GM19395 (cell line): Measurements from ENCODE around the gene CYB5A.
A peak's percentile ranks its signal among the peaks of the same experiment; 100 is the strongest.

Experiments
- ATAC-seq: cut with Tn5 transposase; IDR thresholded peaks from one replicate; pipeline ENCODE4 v1.9.1; 2021; ENCODE audit warnings: mild to moderate bottlenecking, moderate library complexity; ENCODE audit not compliant: unreplicated experiment

Gene CYB5A

DNA sequence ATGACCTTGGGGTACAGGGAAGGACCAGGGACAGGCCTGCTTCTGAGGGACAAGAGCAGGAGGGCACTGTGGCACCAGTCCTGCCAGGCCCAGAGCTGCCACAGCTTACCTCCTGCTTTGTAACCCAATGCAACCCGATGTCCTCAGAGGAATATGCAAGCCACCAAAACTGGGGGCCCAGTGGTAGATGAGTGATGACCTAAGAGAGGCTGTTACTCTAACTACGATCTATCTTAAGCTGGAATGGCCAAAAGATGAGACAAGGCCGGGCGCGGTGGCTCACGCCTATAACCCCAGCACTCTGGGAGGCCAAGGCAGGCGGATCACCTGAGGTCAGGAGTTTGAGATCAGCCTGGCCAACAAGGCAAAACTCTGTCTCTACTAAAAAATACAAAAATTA, 12.8 kb downstream of the CYB5A start:
- ATAC-seq, result no peak

DNA sequence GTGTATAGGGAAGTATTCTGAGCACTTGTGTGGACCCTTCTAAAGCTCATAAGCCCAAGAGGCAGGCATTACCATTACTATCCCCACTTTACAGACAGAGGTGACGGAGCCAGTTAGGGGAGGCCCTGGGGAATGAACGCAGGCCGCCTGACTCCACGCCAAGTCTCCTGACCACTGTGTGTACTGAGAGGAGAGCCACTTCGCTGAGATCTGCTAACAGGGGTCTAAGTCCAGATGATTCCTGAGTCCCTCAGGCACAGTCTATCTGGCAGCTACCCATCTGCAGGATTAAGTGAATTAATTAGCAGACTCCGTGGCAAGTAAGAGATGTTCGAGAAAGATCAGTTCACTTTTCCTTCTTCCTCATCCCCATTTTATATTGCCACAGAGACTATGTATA, 13.7 kb downstream of the CYB5A start:
- no peak for ATAC-seq

DNA sequence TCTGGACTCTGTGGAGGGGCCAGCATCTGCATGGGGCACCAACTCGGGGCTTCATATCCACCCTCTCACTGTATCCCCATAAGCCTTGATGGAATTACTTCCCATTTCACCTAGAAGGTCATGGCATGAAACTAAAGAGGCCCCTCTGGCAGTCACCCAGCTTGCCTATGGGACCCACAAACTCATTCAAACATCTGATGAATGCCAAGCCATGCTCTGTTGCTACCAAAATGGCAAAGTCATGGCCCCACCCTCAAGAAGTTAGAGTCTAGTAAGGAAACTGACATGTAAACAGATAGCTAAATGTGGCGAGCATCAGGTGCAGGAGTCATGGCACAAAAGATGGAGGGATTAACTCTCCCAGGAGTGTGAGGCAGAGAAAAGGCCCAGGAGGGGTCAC, 14.5 kb downstream of the CYB5A start:
- ATAC-seq, result no peak

DNA sequence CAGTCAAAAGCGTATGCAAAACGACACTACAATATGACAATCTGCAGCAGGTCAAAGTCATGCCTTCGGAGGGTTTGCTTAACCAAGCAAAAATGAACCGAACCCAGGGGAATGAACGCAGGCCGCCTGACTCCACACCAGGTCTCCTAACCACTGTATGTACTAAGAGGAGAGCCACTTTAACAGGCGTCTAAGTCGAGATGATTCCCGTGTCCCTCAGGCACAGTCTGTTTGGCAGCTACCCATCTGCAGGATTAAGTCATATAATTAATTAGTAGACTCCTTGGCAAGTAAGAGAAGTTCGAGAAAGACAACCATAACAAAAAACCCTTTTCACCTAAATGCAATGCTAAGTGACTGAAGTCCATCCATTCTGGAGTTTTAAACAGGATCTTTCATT, 15.2 kb downstream of the CYB5A start:
- ATAC-seq, result no peak

DNA sequence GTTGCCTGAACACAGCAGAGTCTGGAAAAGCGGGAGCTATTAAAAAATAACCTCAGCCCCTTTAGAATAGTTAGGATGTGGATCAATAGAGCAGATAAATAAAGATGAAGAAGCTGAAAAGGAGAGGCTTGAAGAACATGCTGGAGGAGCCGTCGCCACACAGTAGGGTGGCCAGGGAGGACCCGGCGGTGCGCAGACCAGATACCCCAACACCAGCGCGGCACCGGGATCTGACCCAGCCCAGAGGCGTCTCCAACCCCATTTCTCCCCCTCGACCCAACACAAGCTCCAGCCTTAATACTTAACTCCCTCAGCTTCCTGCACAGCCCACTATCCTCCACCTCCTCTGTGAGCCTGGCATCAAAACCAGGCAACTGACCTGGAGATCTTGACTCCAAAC, 16.0 kb downstream of the CYB5A start:
- no peak for ATAC-seq

DNA sequence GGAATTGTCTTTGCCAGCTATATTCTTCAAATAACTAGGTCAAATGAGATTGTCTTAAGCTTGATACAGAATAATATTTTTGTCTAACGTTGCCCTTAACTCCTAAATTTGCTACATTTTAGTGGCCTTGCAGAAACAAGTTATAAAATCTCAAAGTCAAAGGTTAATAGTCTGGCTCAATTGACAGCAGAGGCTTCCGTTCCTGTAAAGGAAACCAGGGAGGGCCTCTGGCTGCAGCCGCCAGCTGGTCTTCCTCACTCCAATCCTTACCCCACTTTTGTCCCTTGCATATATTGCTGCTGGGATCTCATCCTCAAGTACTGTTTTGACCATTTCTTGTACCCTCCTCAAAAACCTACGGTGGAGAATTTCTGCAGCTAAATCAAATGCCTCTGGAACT, 17.1 kb downstream of the CYB5A start:
- ATAC-seq, result no peak

DNA sequence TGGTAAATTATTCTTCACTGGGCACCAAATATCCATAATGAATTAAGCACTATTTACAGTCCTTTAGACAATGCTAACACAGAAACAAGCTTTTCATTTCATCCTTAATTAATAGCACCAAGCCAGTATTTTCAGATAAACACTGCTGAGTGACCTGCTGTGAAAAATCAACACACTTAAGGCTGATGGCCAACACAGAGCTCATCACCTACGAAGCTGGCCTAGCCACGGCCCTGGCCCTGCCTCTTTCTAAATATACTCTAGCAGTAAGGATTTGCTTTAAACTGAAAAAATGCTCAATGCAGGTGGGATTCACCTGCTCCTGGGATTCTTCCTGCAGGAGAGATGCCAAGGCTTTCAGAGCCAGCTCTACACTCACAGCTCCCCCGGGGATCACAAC, 18.4 kb downstream of the CYB5A start:
- ATAC-seq, result no peak

DNA sequence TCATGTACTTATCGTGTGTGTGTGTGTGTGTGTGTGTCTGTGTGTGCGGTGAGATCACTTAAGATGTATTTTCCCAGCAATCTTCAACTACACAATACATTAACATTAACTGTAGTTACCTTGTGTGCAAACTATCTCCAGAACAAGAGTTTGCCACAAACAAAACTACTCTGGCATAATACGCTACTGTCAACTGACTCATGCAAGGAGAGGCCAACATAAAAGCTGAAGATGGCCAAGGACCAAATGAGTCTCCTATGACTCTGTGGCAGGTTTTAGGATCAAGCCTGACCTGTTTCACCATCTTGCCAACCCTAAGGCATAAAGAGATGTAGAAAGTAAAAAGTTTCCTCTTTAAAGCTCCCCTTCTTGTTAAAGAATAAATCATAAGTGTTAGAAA, 20.1 kb downstream of the CYB5A start:
- no peak for ATAC-seq

DNA sequence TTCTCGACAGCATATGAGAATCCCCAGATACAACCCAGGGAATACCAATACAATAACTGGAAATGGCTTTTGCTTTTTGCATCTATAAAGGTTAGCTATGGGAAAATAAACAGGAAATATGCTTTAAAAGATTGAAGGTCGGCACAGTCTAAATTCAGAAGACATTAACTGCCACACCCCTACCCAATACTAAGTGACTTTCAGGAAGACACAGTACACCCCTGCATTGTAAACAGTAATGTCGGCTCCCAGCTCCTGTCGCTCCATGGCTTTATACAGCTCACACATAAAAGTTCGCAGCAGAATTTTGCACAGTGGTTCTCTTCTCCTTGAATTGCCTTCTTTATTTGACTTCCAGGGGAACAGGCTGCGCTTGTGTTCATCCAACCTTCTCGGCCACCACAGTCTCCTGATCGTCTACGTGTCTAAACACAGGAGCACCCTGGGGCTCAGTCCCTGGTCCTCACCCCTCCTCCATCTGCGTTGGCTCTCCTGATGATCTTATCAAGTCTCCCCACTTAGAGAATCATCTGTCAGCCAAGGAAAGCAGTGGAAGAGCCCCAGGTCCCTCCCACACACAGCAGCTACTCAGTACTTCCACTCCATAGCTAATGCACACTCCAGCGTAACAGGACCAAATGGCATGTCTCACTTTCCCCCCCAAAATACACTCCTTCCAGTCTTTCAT, 22.7 kb downstream of the CYB5A start:
- no peak for ATAC-seq

DNA sequence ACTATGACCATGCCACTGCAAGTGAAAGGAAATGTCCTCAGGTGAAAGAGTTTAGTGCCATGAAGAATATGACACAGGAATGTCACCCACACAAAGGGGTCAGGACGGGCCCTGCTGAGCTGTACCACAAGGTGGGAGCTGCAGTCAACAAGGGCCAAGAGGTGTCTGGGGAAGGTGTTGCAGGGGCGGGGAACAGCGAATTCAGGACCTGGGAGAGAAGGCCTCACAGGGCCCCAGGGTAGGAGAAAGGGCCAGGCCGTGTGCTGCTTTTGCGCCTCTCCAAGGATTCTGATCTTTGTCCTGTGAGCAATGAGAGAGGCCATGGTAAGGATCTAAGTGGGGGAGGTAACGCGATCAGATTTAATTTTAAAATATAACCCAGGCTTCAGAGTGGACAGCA, 23.6 kb downstream of the CYB5A start:
- no peak for ATAC-seq

DNA sequence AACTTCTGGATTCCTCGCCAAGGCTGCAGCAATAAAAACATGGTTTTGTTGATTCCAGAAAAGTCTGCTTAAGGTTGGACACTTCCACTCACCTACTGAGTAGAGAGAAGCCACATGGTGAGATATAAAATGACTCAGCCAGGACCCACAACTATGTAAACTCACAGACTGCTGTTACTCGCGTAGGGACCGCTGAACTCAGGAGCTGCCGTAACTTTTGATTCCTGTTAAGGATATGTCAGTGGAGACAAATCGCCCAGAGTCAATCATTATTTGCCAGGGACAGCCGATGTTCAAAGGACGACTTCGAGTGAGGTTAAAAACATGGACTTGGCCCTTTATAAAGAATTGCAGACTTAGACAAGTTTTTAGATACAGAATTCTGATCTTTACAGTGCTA, 25.6 kb downstream of the CYB5A start:
- ATAC-seq, result no peak

DNA sequence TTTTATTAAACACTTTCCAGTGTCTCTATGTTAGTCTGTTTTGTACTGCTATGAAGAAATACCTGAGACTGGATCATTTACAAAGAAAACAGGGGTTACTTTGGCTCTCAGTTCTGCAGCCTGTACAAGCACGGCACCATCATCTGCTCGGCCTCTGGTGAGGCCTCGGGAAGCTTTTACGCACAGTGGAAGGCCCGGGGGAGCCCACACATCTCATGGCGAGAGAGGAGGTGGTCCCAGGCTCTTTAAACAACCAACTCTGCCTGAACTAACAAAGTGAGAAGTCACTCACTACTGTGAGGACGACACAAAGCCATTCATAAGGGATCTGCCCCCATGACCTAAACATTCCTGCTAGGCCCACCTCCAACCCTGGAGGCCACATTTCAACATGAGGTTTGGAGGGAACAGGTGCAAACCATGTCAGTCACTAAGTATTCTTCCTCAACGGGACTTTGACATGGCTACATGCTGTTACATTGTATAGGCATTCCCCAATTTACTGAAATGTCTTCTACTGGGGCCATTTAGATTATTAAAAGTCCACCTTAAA, 26.1 kb downstream of the CYB5A start:
- no peak for ATAC-seq

DNA sequence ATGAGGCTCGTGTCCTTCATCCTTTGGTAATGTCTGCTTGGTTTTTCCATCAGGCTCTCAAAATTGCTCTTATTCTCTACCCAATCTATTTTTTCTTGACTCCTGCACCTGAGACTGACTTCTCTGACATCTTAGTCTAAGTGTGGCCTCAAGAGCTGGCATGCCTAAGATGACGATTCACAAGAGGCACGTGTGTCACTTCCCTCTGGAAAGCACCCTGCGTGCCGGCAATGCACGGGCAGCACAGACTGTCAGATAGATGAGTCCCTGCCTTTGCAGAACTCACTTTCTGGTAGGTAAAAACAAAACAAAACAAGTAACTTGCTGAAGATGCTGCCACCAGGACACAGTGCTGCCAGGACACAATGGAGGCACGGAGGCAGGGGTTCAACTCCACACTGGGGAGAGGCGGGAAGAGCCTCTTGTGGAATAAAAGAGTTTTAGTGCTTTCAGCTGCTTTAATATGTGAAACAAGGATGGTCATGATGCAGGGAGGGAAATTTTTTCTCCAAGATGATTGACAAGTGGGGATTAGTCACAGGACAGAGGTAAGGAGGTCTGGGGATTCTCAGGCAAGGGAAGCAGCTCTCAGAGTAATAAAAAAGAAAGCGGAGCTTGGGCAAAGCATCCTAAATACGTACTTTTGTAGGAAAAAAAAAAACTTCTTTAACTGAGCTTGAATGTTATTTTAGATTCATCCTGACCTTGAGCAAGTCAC, 27.3 kb downstream of the CYB5A start:
- ATAC-seq, result peak; percentile 88

DNA sequence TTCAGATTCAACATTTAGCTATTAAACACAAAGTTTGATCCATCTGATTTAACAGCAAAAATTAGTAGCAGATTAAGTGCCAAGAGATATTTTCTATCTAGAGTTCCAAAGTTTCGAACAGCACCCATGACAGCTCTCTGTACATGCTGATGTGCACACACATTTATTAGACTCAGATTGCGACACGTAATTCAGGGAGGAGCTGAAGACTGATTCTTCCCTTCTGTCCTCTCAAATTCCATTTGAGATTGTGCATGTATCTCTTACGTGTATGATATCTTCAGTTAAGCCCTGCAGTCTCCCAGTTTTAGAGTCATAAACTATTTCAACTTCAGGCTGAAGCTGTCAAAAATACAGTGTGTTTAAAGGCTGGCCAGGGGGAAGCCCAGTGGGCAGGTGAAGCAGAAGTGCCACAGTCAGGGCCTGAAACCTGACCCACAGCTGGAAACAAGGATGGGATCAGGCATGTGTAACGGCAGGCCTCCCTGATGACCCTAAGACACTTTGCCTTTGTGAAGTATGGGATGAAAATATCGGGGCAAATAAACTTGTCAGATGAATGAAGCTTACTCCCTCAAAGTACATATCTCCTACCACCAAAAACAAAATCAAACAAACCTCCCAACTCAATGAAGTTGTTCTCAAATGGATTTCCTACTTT, 30.6 kb downstream of the CYB5A start:
- no peak for ATAC-seq

DNA sequence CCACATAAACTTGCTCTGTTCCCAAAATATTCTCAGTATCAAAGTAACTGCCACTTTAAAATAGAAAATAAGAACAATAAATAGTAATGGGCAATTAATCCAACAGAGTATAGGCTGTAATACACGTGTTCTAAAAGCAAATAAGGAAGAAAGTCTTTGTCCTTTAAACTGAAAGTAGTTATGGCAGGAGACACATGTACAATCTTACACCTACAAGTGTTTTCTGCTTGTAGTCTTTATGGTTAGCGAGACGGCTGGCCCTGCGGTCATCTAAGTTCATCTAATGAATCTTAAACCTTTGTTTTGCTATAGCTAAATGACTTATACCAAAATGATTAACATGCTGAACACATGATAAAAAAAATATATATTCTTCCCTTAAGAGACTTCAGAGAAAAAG, 32.4 kb downstream of the CYB5A start:
- ATAC-seq, result no peak

DNA sequence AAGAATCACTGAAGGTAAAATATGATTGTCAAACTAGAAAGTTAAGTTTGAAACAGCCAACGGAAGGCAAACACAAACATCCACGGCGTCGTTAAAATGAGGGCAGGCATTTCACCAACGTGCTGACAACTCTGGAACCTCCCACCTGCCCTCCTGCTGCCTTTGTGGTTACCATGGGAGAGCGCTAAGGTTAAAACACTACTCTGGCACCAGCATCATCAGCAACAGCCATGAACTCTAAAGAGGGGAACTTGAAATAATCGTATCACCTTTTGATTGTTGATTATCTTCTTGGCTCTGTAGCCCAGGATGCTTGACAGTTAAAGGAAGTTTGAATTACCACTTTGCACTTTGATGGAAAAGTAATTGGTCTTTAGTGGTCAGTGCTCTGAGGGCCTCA, 34.7 kb downstream of the CYB5A start:
- ATAC-seq, result no peak

DNA sequence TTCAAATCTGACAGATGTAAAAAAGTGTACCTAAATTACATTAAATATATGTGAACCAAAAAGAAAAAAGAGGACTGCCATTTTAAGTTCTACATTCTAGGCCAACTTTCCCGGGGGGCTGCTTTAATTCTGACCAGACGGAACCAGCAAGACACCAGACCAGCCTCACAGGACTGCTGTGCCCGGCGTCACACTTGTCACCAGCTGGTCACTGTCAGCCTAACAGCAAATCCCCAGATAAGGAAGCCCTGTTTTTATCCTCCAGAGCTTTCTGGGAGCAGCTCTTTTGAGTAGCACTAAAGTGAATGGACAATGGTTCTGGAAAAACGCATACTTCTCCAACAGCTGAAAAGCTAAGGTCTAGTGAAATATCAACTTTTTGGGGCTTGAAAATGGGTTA, 35.6 kb downstream of the CYB5A start:
- ATAC-seq, result no peak

DNA sequence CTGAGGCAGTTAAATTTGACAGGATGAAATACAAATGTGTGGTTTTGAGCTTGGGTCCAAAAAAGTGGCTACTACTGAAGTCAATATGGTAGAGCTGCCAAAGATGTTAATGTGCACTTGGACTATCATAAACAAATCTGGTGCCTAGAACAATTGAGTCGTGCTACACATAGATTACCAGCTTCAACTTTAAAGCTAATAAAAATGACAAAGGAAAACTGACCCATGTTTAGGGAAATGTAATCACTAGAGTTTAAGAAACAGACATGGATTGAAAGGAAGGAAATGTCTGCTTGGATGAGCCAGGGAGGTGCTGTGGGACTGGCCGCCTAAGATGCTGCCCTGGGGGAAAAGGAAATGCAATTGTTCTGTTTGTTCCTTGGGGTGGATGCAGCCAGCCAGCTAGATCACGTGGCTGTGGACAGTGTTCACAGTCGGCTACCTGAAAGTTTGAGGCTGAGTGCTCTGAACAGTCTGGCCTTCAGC, 36.6 kb downstream of the CYB5A start:
- no peak for ATAC-seq

DNA sequence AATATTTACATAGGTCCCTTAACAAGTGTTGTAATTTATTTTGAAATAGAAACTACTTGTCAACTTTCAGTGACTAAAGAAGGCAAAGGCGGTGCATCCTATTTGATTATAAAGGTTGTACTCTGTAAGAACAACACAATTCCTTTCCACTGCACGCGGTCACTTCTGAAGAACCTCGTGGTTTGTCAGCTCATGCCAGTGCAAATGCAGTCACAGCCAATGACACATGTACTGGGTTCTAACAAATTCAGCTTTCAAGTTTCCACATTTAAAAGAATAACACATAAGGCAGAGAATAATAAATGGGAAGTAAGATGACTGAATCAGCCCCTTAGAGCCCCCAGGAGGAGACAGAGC, 39.7 kb downstream of the CYB5A start:
- ATAC-seq, result no peak

DNA sequence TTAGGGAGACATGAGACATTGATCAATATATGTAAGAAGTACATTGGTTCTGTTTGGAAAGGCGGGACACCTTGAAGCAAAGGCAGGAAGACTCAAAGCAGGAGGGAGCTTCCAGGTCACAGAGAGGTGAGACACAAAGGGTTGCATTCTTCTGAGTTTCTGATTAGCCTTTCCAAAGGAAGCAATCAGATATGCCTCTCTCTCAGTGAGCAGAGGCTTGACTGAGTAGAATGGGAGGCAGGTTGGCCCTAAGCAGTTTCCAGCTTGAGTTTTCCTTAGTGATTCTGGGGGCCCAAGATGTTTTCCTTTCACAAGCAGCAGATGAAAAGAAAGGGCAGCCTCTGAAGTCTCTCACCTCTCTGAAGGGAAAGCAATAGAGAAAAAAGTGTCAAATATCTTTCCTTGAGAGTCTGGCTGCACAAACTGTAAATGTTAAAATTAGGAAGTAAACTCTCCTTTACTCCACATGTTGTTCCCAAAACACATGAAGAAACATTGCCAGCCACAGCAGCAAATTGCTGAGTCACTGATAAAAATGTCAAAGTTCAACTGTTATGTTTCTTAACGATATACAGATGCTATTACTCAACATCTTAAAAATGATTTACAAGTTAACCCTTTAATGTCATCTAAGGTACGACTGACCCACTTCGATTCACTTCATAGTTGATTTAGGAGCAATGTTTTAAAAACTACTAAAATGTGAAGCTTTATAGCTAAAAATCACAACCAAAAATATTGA, 40.3 kb downstream of the CYB5A start:
- ATAC-seq, result no peak

DNA sequence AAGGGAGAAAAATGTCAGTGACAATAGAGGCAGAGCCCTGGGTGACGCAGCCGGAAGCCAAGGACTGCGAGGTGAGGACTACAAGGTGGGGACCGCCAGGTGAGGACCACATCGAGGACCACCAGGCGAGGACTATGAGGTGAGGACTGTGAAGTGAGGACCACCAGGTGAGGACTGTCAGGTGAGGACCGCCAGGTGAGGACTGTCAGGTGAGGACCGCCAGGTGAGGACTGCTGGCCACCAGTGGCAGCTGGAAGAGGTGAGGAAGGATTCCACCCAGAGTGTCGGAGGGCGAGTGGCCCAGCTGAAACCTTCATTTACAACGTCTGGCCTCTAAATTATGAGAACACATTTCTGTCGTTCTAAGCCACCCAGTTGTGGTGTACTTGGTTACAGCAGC, 41.6 kb downstream of the CYB5A start:
- ATAC-seq, result no peak
